ENCODE measurements around the gene SLC35C1.
"Not testable (repeated sequence)": the region's sequence is repeated elsewhere in the genome, so short reads cannot be mapped to it uniquely, and the experiment has no call there.

Gene SLC35C1

GRCh38 chr11:45811571-45812290 lies 6.8 kb downstream of the SLC35C1 start:
- no peak for DNase-seq

DNA sequence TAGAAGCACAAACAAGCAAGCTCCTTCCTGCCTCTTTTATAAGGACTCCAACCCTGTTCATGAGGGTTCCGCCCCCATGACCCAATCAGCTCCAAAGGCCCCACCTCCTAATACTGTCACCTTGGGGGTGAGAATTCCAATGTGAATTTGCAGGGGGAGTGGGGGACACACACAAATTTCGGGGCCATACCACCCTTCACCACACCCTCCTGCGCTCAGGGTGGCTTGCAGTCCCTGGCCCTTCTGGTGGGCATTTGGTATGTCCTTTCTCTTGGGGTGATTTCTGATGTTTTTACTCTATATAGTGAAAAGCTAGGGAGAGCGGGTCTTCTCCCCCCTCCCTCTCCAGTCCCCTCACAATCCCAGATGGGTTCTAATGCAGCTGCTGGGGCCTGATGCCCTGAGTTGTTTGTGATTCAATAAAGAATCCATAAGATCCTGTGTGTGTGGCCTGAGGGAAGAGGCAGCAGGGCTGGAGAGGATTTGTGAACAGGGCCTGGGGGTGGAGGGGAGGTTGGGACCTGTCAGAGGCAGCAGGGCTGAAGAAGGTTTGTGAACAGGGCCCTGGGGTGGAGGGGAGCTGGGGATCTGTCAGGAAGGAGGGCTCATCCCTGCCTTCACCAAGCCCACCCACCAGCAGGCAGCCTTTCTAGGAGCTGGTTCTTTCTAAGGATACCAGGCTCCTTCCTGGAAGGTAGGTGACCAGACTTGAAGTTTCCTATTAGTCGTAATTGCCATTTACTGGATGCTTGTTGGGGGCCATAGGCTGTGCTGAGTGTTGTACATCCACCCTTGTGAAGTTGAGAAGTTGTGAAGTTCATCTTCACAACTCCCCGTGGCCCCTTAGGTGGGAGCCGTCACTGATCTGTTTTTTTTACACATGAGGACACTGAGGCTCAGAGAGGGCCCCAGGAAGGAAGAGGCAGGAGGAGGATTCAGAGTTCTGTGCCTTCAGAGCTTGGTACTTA lies 7.9 kb downstream of the SLC35C1 start:
- DNase-seq = no peak

GRCh38 chr11:45815747-45816146 lies 10.8 kb downstream of the SLC35C1 start:
- DNase-seq = no peak

- no peak for DNase-seq
Measured at GRCh38 chr11:45816614-45817013, 11.7 kb downstream of the SLC35C1 start.

GRCh38 chr11:45817191-45817590 lies 12.2 kb downstream of the SLC35C1 start:
- DNase-seq = no peak

DNA sequence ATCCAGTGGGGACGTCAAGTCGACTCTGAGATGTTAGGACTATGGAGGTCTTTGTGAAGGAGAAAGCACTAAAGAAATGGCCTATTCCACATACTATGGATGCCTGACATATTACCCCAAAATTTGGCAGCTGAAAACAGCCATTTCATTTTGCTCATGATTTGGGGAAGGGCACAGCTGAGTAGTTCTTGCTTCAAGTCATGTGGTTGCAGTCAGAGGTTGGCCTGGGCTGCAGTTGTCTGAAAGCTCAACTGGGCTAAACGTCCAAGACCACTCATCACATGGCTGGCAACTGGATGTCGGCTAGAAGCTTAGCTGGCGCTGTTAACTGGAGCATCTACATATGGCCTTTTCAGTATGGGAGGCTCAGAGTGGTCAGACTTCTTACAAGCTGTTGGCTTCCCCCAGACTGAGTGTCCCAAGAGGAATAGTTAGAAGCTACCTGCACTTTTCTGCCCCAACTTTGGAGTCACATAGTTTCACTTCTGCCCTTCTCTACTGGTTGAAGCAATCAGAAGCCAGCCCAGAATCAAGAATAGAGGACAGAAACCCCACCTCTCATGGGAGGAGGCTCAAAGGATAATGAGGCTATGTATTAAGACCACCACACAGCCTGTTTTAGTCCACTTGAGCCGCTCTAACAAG lies 14.1 kb downstream of the SLC35C1 start:
- no peak for DNase-seq

DNA sequence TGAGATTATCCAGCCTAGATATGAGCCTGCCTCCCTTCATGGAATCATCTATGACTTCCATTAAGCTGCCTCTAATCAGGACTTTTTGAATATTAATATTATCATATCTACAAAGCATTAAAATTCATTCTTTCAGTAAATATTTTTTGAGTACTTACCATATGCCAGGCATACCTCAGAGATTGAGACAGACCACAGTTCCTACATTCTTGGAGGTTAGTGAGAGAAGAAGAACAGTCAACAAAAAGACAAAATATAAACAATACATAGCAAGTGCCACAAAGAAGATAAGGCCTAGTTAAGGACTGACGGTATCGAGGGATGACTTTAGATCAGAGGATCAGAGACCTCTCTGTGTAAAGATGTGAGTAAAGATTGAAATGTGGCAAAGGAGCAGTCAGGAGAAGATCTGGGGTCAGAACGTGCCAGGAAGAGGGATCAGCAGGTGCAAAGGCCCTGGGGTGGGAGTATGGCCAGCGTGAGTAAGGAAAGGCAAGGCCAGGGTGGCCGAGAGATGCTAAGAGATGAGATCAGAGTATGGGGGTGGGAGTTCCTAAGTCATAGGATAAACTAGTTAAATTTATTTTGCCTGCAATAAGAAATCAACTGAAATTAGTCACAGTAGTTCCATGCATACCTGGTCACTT lies 15.4 kb downstream of the SLC35C1 start:
- DNase-seq = no peak

DNA sequence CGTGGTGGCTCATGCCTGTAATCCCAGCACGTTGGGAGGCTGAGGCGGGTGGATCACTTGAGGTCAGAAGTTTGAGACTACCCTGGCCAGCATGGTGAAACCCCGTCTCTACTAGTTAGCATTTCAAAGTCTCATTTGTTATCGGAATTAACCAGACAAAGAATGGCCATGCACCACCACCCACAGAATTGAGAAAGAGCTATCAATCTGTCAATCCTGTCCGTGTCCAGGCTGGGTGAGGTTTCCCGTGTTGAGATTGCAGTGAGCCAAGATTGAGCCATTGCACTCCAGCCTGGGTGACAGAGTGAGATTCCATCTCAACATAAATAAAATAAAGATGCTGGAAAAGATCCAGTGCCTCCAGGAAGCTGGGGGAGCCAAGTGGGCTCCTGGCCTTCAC lies 21.5 kb downstream of the SLC35C1 start:
- not testable (repeated sequence) for DNase-seq

GRCh38 chr11:45827123-45827522 lies 22.2 kb downstream of the SLC35C1 start:
- DNase-seq = no peak

DNA sequence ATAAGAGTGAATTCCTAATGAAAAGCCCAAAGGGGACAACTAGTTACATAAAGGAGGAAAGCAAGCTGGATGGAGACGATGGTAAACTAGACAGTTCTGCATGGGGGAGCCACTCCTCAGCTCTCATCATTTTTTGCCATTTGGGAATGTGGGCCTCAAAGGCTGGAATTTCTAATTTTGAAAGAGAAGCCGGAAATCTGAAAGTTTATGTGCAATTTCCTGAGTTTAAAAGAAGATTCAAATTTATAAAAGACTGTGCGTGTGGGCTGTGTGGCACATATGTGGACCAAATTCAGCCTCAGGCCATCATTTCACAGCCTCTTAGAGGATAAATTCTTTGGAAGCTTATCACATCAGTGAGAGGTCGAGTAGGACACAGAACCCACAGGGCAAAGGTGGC lies 24.0 kb downstream of the SLC35C1 start:
- no peak for DNase-seq

GRCh38 chr11:45830596-45830995 lies 25.6 kb downstream of the SLC35C1 start:
- no peak for DNase-seq

- no peak for DNase-seq
Measured at GRCh38 chr11:45832811-45833441, 28.0 kb downstream of the SLC35C1 start.

DNA sequence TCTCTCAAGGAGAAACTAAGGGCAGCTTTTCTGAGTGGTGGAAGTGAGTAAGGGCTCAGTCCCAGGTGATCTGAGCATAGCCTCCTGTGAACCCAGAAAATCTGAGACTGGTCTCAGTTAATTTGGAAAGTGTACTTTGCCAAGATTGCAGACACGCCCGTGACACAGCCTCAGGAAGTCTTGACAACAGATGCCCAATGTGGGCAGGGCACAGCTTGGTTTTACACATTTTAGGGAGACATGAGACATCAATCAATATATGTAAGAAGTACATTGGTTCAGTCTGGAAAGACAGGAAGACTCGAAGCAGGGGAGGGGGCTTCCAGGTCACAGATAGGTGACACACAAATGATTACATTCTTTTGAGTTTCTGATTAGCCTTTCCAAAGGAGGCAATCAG lies 28.8 kb downstream of the SLC35C1 start:
- no peak for DNase-seq

GRCh38 chr11:45834298-45834756 lies 29.4 kb downstream of the SLC35C1 start:
- DNase-seq = no peak

GRCh38 chr11:45839204-45839603 lies 34.3 kb downstream of the SLC35C1 start:
- DNase-seq = no peak

GRCh38 chr11:45840251-45840650 lies 35.3 kb downstream of the SLC35C1 start:
- DNase-seq = not testable (repeated sequence)

DNA sequence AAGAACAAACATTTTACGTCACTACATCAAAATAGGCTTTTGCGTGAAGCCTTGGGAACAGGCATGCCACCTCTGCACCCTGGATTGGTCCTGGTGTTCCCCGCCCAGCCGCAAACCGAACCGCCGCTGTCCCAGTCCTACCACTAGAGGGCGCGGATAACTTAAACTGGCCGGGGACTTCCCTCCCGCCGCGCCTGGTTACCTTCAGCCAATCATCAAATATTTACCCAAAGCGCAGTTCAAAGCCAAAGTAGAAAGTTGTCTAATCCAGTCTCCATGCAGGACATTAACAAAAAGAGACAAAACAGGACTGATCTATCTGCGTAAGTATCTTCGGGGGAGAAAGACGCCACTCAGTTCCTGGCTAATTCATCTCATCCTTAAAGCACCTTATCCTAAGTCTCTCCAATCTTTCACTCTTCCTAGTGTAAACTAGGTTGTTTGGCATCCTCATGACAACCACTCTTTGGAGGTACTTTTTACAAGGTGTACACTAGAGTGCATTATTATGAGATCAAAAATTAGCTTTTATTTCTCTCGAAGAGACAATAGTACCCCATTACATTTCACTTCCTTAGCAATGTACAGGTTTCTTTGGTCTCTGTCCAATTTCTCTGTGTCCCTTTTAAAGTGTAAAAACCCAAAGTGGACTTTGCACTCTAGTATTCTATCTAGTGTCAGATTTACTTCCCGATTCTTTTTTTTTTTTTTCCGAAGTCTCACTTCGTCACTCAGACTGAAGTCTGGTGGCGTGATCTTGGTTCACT lies 38.4 kb downstream of the SLC35C1 start:
- DNase-seq = peak; percentile 63

- no peak for DNase-seq
Measured at GRCh38 chr11:45844822-45845578, 40.1 kb downstream of the SLC35C1 start.

DNA sequence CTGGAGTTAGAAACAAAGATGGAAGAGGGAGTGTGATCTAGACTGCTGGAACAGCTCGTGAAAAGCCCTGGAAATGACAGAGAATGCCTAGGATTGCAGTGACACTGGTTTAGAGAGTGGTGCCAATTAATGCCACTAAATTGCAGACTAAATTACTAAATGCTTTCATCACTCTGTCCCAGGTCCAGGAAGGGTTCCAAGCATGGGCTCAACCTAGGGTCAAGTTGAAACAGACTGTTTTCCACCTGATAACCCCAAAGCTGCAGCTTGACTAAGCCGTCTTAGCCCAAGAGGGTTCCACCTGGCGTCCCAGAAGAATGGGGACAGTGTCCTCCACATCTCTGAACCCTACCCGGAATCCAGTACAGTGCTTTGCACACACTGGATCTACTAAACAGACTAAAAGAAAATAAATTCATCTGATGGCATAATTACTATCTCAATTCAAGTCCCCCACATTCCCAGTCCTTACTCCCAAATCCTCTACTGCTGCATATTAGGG lies 41.3 kb downstream of the SLC35C1 start:
- DNase-seq = no peak

Measured in NCI-H1694 treated with DMSO at 0.1 percent for 48 hours (cell line).